GM21529 (cell line): ENCODE measurements around the gene CRIP3.

Experiments
- ATAC-seq: cut with Tn5 transposase; IDR thresholded peaks from one replicate; pipeline ENCODE4 v1.9.1; 2021; ENCODE audit not compliant: unreplicated experiment

CRIP3 gene

DNA sequence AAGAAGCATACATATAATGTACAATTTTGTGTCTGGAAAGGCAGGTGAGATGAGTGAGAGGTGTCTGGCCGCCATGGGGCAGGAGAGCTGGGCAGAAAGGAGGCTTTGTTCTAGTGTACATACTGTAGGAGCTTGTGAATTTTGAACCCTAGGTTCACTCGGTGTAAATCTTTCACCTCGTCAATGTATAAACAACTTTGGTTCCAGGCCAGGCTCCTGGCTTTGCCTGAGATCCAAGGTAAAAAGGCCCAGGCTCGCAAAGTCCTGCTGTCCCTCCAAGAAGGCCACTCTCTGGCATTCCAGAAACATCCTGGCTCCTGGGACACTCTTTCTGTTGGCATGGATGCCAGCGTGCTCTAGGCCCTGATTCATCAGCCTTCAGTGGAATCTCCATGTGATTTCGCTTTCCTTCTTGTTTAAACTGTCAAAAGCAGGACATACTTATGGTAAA is 17.7 kb downstream of the CRIP3 start:
- no peak for ATAC-seq

DNA sequence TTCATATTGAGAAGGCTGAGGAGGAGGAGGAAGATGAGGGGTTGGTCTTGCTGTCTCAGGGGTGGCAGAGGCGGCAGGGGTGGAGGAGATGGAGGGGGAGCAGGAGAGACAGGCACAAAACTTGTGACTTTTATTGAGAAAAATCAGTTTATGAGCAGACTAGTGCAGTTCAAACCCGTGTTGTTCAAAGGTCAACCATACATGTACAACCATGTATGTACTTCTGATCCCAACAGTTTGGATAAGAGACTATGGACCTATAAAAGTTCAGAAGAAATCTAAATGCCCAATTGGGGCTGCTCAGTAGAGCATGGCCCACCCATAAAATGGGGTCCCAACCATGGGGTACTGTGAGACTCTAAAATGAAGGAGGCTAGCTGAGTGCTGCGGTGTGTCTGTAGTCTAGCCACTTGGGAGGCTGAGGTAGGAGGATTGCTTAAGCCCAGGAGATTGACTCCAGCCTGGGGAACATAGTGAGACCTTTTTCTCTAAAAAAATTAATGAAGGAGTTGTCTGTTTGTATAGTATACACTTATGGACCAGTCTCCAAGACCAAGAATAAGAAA is 18.2 kb downstream of the CRIP3 start:
- ATAC-seq, result no peak

DNA sequence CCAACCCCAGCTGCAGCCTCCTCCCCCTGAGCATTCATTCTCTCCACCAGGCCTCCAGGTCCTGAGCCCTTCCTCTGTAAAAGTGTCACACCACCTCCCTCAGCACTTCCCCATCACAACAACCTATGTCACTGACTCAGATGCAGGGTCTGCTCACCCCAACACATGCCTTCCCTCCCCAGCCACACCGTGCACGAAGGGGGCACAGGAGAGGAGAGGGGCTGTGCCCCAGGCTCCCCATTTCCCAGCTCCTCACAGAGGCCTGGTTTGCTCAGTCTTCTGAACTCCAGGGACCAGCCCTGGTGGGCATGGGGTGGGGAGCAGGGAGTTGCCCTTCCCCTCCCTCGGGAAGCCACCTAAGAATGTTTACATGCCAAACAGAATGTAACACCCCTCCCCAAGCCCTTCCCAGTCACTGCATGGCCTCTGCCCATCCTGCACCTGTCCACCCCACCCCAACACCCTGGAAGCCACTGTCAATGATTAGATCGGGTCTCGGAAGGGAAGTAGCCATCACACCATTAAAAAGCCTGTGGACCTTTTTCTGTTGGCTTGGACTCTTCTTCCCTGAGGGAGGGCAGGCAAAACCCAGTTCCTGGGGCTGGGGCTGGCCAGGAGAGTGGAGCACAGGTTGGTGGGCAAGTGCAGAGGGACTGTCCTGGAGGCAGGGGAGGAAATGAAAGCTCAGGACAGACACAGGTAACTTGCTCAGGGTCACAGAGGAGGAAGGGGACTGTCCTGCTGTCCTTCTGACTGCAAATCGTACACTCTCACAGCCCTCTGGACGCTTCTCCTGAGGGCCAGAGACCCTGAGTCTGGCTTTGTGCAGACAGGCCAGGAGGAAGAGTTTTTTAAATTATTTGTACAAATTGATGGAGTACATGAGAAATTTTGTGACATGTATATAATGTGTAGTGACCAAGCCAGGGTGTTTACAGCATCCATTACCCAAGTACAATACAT is 20.6 kb downstream of the CRIP3 start:
- ATAC-seq, result no peak

DNA sequence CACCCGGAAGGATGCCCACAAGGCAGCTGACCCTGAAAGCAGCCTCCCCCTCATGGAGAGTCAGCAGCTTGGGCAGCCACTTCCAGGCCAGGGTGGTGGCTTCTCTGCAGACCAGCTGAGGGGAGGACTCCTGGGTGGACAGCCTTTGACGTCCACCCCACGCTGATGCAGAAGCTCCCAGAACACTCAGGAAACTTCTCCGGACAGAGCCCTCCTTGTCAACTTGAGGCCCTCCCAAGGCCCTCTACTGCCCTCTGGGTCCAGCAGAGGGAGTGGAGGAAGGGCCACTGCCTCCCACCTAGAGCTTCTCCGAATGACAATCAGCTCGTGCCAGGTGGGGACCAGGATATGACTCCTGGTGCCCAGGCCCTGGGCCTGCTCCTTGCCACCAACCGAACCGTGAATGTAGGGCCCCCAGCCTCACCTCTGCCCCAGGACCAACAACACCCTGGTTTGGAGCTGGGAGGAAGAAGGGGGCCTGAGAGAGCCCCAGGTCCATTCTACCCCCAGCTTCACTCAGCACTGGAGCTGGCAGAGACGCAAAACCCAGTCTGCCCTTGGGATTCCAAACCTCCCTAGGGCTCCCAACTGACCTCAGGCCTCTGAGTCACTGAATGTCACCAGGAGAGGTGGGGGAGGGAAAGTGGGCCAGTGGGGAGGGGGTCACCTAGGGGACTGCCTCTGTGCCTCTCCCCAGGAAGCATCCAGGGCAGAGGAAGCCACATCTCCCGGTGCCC is 21.5 kb downstream of the CRIP3 start:
- no peak for ATAC-seq

DNA sequence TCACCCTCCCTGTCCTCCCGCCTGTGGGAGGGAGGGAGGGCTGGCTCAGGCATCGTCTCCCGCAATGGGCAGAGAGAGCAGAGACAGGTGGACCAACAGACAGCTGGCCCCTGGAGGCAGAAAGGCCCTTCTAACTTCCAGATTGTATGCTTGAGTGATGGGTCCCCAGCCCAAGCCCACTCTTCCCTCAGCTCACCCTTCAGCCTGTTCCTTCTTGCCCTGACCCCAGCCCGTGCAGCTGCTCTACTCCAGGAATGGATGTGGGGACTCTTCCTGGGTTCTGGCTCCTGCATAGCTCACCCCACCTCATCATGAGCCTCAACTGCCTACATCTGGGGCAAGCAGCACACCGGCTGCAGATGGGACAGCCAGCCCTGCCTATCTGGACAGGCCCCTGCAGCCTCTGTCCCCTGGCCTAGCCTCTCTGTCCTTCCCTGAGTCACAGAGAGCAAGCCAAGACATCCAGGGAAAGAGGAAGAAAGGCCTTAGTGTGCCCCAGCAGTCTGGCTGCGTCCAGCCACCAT is 22.1 kb downstream of the CRIP3 start:
- ATAC-seq, result no peak

DNA sequence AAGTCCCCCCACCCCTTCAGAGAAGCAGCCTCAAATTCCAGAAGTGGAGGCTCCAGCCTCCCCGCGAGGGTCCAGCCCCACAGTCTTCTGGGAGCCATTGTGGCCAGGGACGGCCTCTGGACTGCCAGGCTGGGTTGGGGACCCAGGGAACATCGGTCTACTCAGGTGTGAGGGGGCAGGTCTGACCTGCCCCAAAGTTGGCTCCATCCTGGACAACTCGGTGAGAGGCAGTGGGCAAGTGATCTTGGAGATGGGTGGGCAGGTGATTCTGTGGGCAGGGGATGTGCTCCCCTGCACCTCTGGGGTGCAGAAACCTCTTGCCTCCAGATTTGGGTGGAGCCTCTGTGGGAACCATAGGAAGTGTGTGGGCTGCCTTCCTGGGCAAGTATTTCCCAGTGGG is 22.8 kb downstream of the CRIP3 start:
- ATAC-seq, result no peak

DNA sequence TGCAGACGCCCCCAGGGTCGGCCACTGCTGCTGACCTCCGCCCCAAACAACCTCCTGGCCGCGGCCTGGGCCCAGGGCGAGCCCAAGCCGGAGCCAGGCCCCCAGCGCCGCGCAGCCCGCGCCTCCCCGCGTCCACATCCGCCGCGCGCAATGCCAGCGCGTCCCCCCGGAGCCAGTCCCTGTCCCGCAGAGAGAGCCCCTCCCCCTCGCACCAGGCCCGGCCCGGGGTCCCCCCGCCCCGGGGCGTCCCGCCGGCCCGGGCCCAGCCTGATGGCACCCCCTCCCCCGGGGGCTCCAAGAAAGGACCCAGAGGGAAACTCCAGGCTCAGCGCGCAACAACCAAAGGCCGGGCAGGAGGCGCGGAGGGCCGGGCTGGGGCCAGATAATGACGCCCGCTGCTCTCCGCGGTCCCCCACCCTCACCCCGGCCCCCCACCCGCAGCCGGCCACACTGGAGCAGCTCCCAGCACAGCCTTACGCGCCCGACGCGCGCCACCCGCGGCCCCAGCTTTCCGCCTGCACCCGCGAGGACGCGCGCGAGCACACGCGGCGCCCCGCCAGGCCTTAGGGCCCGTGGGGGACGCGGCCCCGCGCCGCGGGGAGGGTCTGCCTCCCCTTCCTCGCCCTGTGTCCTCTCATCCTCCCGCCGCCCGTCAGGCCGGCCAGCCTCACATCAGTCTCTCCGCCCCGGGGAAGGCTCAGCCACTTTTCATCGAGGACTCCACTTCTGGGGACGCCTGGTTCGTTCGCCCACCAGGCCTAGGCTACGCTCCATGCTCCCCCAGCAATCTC is 23.4 kb downstream of the CRIP3 start:
- ATAC-seq, result no peak

DNA sequence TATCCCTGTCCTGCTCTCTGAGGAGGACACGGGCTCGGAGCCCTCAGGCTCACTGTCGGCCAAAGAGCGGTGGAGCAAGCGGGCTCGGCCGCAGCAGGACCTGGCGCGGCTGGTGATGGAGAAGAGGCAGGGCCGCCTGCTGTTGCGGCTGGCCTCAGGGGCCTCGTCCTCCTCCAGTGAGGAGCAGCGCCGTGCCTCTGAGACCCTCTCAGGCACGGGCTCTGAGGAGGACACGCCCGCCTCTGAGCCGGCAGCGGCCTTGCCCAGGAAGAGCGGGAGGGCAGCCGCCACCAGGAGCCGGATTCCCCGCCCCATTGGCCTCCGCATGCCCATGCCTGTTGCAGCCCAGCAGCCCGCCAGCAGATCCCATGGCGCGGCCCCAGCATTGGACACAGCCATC is 24.7 kb downstream of the CRIP3 start:
- ATAC-seq, result no peak

DNA sequence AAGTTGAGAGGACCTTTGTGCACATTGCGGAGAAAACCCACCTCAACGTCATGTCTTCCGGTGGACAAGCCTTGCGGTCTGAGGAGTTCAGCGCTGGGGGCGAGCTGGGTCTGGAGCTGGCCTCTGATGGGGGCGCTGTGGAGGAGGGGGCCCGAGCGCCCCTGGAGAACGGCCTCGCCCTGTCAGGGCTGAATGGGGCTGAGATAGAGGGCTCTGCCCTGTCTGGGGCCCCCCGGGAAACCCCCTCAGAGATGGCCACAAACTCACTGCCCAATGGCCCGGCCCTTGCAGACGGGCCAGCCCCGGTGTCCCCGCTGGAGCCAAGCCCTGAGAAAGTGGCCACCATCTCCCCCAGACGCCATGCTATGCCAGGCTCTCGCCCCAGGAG is 25.1 kb downstream of the CRIP3 start:
- no peak for ATAC-seq

DNA sequence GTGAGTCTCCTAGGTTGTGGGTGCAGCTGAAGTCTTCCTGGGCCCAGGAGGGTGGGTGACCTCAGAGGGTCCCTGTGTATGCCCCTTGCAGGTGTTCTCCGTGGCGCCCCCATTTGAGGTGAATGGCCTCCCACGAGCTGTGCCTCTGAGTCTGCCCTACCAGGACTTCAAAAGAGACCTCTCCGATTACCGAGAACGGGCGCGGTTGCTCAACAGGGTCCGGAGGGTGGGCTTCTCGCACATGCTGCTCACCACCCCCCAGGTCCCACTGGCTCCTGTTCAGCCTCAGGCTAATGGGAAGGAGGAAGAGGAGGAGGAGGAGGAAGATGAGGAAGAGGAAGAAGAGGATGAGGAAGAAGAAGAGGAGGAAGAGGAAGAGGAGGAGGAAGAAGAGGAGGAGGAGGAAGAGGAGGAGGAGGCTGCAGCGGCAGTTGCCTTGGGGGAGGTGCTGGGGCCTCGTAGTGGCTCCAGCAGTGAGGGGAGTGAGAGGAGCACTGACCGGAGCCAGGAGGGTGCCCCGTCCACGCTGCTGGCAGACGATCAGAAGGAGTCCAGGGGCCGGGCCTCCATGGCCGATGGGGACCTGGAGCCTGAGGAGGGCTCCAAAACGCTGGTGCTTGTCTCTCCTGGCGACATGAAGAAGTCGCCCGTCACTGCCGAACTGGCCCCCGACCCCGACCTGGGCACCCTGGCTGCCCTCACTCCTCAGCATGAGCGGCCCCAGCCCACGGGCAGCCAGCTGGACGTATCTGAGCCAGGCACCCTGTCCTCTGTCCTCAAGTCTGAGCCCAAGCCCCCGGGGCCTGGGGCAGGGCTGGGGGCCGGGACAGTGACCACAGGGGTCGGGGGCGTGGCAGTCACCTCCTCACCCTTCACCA is 25.8 kb downstream of the CRIP3 start:
- no peak for ATAC-seq

DNA sequence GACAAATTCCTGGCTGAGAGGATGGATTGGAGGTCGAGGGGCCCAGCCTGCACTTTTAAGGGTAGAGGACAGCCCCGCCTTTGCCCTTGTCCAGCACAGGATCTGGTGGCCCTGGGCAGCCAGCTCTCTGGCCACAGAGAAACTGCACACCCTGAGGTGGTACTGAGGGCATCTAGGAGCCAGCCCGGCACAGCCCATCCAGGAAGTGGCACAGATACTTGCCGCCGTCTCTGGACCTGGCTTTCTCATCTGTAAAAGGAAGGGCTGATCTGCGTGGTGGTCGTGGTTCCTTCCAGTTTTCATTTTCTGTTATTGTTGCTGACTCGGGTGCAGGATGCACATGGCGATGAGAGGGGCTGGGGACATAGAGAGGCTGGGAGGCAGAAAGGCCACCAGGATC is 26.6 kb downstream of the CRIP3 start:
- ATAC-seq, result no peak

DNA sequence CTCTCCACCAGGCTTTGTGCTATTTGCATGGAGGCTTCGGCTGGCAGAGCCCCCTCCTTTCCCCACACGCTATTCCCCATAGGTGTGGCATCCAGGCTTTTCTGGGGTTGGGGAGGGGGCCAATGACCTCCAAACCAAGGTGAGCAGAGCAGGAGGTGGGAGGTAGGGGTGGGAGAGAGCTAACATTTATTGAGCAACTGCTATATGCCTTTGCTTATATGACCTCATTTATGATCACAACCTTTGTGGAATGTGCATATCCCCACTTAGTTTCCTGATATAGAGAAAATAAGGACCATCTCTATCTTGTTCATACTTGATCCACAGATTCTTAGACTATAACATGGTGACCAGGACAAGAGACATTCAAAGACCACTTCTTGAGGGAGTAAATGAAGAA is 28.4 kb downstream of the CRIP3 start:
- no peak for ATAC-seq

DNA sequence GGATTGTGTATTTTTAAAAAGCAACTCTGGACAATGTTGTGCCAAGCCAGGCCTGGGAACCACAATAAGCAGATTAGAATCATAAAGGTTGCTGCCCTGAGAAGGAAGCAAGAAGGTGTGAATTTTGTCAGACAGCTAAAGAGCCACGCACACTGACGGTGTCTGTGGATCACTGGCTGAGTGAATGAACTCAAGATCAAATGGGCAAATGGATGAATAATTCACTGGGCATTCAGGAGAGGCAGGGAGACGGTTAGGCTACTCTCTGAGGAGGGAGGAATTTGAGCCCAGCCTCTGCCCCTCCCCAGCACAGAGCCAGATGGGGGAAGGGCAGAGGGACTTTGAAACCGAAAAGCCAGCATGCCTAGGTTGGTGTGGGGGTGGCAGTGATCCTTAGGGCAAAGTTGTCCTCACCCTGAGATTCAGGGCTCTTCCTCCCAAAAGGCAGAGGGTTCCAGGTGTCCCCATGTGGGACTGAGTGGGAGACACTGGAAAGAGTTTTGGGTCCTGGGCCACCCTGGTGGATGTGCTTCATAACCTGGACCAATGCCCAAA is 30.0 kb downstream of the CRIP3 start:
- ATAC-seq, result no peak

DNA sequence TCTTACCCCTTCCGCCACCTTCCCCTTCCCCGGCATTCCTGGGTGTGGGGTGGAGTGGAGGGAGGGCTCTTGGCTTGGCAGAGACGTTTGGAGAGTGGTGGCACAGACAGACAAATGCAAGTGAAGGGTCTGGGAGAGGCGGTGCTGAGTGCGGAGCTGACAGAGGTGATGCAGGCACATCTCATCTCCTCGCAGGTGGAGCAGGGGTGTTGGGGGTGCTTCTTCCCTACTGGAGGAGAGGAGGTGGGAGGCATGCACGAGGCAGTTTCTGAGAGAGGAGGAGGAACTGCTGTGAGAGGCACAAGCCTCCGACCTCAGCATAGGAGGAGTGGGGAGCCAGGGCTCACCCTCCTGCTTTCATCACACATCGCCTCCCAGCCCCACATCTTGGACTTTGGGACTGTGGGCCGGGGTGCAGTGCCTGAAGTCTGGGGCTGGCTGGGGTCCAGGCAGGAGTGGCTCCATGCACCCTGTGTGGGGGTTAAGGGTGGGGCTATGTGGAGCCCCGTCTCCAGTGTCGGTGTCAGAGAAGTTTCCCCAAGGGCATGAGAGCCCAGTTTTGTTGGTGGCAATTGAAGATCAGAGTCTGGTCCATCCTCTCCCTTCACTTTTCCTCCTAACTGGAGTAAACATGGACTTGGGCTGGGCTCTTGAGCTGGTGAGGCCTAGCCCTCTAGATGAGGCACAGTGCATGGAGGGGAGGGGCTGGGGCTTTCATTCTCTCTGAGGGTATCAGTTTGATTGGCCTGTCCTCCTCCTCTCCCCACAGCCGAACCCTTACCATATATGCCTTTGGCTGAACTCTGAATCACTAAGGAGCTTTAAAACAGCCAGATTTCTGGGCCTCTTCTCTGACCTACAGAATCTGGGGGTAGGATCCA is 30.7 kb downstream of the CRIP3 start:
- ATAC-seq, result no peak

DNA sequence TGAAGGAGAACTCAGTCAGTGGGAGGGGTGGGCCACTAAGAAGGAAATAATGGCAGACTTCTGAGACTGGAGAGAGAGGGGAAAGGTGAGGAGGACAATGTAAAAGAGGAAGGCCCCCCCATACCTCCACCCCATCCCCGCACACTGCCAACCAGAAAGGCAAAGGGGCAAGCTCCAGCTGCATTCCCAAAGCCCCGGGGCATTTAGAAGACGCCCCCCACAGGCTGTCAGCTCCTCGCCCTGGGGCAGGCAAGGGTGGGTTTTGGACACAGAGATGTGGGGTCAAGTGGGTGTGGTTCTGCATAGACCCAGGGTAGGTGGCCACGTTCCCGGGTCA is 31.4 kb downstream of the CRIP3 start:
- ATAC-seq, result no peak

DNA sequence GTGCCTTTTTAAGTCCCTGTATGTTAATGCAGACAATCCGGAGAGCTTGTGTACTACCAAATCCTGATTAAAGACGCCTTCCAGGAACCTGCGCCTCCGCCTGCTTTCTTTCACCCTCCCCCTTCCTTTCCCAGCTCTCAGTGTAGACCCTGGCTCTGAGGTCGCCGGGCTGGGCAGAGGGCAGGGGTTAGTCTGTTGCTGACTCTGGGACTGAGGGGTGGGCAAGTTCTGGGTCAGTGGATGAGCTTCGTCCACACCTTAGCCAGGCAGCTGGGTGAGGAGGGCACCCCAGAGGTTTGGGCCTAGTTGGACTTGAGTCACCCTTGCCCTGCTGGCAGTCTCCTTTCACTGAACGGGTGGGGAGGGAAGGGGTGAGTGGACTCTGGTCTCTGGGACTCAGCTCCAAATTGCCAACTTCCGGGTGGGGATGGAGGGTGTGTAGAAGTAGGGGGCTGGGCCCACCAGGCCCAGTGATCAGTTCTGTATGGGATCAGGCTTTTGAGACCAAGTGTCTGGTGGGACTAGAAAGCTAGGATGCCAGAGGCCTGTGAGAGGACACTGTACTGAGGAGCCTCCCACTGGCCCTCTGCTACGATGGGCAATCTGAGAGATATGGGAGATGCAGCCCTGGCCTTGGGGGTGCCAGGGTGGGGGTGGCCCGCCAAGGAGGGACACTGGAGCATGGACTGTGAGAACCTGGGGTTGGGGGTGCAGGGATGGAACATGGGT is 31.9 kb downstream of the CRIP3 start:
- ATAC-seq, result no peak

DNA sequence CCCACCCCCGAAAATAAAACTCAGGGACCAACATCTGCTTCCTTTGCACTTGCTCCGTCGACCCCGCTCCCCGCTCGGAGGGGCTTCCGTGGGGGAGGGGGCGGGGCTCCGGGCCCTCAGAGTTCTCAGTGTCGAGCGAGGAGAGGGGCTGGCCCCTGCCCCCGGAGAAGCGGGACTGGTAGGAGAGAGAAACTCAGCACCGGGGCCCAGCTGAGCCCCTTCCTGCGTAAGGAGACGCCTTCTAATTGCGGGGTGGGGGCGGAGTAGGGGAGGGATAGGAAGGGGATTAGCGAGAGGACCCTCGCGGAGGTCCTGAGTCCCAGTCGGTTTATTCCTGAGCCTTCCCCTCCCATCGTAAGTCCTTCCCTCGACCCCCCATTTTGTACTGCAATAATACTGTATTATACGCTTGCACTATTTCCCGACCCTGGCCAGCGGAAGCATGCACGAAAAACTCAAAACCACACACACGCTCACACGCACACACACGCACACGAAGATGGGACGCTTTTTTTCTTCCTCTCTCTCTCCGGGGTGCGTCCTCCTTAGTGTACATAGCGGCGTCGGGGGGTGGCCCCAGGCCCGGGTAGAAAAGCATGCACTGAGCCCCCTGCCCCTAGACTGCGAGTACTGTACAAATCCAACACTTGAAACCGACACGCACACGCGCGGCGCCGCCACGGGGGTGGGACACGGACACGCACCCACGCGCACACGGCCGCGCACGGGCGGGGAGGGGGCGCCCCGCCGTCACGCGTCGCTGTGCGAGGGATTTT is 32.6 kb downstream of the CRIP3 start:
- ATAC-seq, result no peak
